K562 (cell line): Measurements from ENCODE around the gene ZNF514. TPM values are rescaled to one million over a fixed set of nuclear protein-coding genes. Genes with fewer than 3 reads are reported as not detected.

Source experiments
- ATAC-seq: fragments of 200-7000 bp; cut with Tn5 transposase; 3 replicates; pipeline ENCODE4 v1.9.1; 2020; ENCODE audit warnings: moderate library complexity
- BruUV-seq: library from RNA; stranded (reverse); fragments of 400-500 nt; replicated peaks from 2 replicates; lab custom pipeline; 2021; lab: Mats Ljungman, UMichigan
- CTCF ChIA-PET: fragments of 300-600 bp; formaldehyde crosslinking; extraction: SDS; loops from one replicate; lab custom pipeline; 2021; ENCODE audit warnings: low intra/inter-chr PET ratio; lab: Yijun Ruan, JAX
- POLR2A ChIA-PET: fragments of 300-600, 350-650 bp; sonication (Branson Sonifier 250); formaldehyde crosslinking; extraction: SDS; loops from one replicate; lab custom pipeline; 2021; ENCODE audit warnings: antibody characterized with exemption, inconsistent platforms; lab: Yijun Ruan, JAX
- DNase-seq, 4 experiments: peaks; one replicate each; pipeline versions ENCODE4 v3.0.0 to v3.0.0-alpha.2; 2011 to 2018; ENCODE audit warnings: low spot score in 3 of 4, mixed read lengths in 3 of 4; ENCODE audit errors: extremely low read depth in 1 of 4
- FAIRE-seq: peaks from 2 replicates; lab custom pipeline; 2011; peaks lifted over from hg19 to GRCh38; lab: Jason Lieb, UNC
- H2AFZ ChIP-seq: 2 replicates; pipeline ENCODE4 v1.6.0; 2011; ENCODE audit warnings: low read depth, low read length, control low read depth, inconsistent platforms
- H3K27ac ChIP-seq: fragments of 200-600 bp; 3 replicates; pipeline ENCODE4 v1.8.0; 2011; ENCODE audit warnings: low read depth, mild to moderate bottlenecking, control low read depth, inconsistent platforms, low read length, moderate library complexity, mixed read lengths; ENCODE audit errors: extremely low read depth
- H3K27me3 ChIP-seq, 2 experiments: fragments of 300-600 bp in 1 of 2; 2 replicates in 1 of 2; 3 replicates in 1 of 2; pipeline versions ENCODE4 v1.6.0 to v1.8.0; 2011; ENCODE audit warnings: inconsistent platforms in 2 of 2, low read length in 2 of 2, mild to moderate bottlenecking in 1 of 2, mixed read lengths in 1 of 2, moderate library complexity in 1 of 2; ENCODE audit not compliant: control insufficient read depth in 2 of 2, insufficient read depth in 2 of 2
- H3K36me3 ChIP-seq: fragments of 300-600 bp; 3 replicates; pipeline ENCODE4 v1.8.0; 2011; ENCODE audit warnings: mild to moderate bottlenecking, low read length, inconsistent platforms; ENCODE audit not compliant: control insufficient read depth, insufficient read depth
- H3K4me1 ChIP-seq, 2 experiments: fragments of 200-600 bp in 1 of 2; replicated peaks in 1 of 2; 2 replicates in 1 of 2; 3 replicates in 1 of 2; pipeline versions ENCODE4 v1.5.1 to v1.8.0; 2011; ENCODE audit warnings: inconsistent platforms in 2 of 2, low read length in 2 of 2, mild to moderate bottlenecking in 1 of 2, mixed read lengths in 1 of 2, moderate library complexity in 1 of 2; ENCODE audit not compliant: control insufficient read depth in 2 of 2, insufficient read depth in 2 of 2
- H3K4me2 ChIP-seq: 2 replicates; pipeline ENCODE4 v1.6.1; 2011; ENCODE audit warnings: low read length, control low read depth, inconsistent platforms, mixed read lengths; ENCODE audit not compliant: insufficient read depth
- H3K4me3 ChIP-seq: fragments of 200-600 bp; sonication (generic), shearing (Covaris generic); 2 replicates; pipeline ENCODE4 v1.5.1; 2016; ENCODE audit warnings: control low read depth, inconsistent platforms
- H3K79me2 ChIP-seq: fragments of 200-600 bp; 3 replicates; pipeline ENCODE4 v1.8.0; 2011; ENCODE audit warnings: low read length, inconsistent platforms; ENCODE audit not compliant: control insufficient read depth, insufficient read depth
- H3K9ac ChIP-seq, 2 experiments: 2 replicates each; pipeline versions ENCODE4 v1.6.0 to v1.6.1; 2011; ENCODE audit warnings: low read depth in 2 of 2, low read length in 2 of 2, control low read depth in 1 of 2, inconsistent platforms in 1 of 2, mild to moderate bottlenecking in 1 of 2, mixed read lengths in 1 of 2; ENCODE audit not compliant: insufficient read depth in 1 of 2
- H3K9me1 ChIP-seq: one replicate; pipeline ENCODE4 v1.6.0; 2011; ENCODE audit warnings: inconsistent platforms, mild to moderate bottlenecking, low read length, moderate library complexity; ENCODE audit not compliant: control insufficient read depth, insufficient read depth
- H3K9me3 ChIP-seq: replicated peaks from 2 replicates; pipeline ENCODE4 v1.5.1; 2011; ENCODE audit warnings: low read depth, low read length, inconsistent platforms; ENCODE audit not compliant: control insufficient read depth, insufficient read depth
- H4K20me1 ChIP-seq: replicated peaks from 2 replicates; pipeline ENCODE4 v1.6.1; 2011; ENCODE audit warnings: low read length, inconsistent platforms, mixed read lengths; ENCODE audit not compliant: control insufficient read depth, insufficient read depth
- CLOCK ChIP-seq: fragments of 250-450 bp; sonication (Bioruptor Pico); IDR thresholded peaks from 2 replicates; pipeline ENCODE4 v1.4.0; 2020; ENCODE audit warnings: mild to moderate bottlenecking, moderate library complexity, borderline replicate concordance
- GTF2E2 ChIP-seq: fragments of 200-800 bp; sonication (Bioruptor generic); IDR thresholded peaks from 2 replicates; pipeline ENCODE4 v1.6.1; 2016; ENCODE audit warnings: missing genetic modification characterization, missing compliant biosample characterization
- MAZ ChIP-seq, 2 experiments: fragments of 450-650 bp in 1 of 2; sonication (generic) in 1 of 2; formaldehyde crosslinking; IDR thresholded peaks in 1 of 2; conservative IDR thresholded peaks in 1 of 2; 2 replicates each; pipeline versions ENCODE4 v1.4.0 to v1.5.0; 2020; ENCODE audit warnings: mild to moderate bottlenecking in 1 of 2, missing genetic modification reagents in 1 of 2
- MTF1 ChIP-seq: fragments of 250-450 bp; sonication (Bioruptor Pico); IDR thresholded peaks from 2 replicates; pipeline ENCODE4 v1.9.0; 2021; ENCODE audit warnings: moderate library complexity, mild to moderate bottlenecking, inconsistent platforms, borderline replicate concordance
- PHF20 ChIP-seq: fragments of 450-650 bp; IDR thresholded peaks from 2 replicates; pipeline ENCODE4 v1.6.1; 2018; ENCODE audit not compliant: partially characterized antibody
- SMAD4 ChIP-seq: fragments of 250-450 bp; sonication (Bioruptor Pico); conservative IDR thresholded peaks from 2 replicates; pipeline ENCODE4 v1.8.0; 2021; ENCODE audit warnings: inconsistent platforms, mild to moderate bottlenecking, moderate library complexity
- SRSF1 ChIP-seq: fragments of 200-400 bp; formaldehyde crosslinking; IDR thresholded peaks from 2 replicates; pipeline ENCODE4 v1.6.1; 2017; ENCODE audit warnings: mild to moderate bottlenecking, low read depth, low read length, moderate library complexity
- WHSC1 ChIP-seq: IDR thresholded peaks from one replicate; pipeline ENCODE4 v1.6.1; 2012; ENCODE audit warnings: low read length, control low read depth, inconsistent platforms
- ZNF12 ChIP-seq: sonication (generic); formaldehyde crosslinking; IDR thresholded peaks from 2 replicates; pipeline ENCODE4 v1.4.0; 2020; ENCODE audit warnings: mild to moderate bottlenecking, missing genetic modification reagents
- ZNF232 ChIP-seq: sonication (generic); formaldehyde crosslinking; IDR thresholded peaks from 2 replicates; pipeline ENCODE4 v1.8.0; 2022; ENCODE audit warnings: mild to moderate bottlenecking, missing genetic modification reagents
- WGBS: fragments of 100-300 bp; shearing (Covaris generic); methylation state at CpG from one replicate; pipeline ENCODE4 v1.1.6; 2016; ENCODE audit warnings: low coverage, mixed read lengths; ENCODE audit not compliant: insufficient coverage; ENCODE audit errors: missing lambda C conversion rate; 5-methylcytosine and 5-hydroxymethylcytosine counted together
- in situ Hi-C: fragments of 300-500 bp; cut with MboI; formaldehyde crosslinking; loops from 4 replicates; pipeline ENCODE4 v1.15.0; 2018; ENCODE audit warnings: inconsistent platforms, mixed read lengths
- intact Hi-C: fragments of 100-400 bp; cut with micrococcal nuclease; formaldehyde crosslinking; loops from 2 replicates; pipeline ENCODE4 v1.14.2; 2022
- polyA plus RNA-seq, 8 experiments: library from polyadenylated mRNA; depleted of rRNA in 4 of 8; stranded (reverse) in 5 of 8; unstranded in 3 of 8; fragments of >200 nt; fragmentation: Nextera tagmentation in 2 of 8; fragmentation: Illumina TruSeq in 1 of 8; extraction: Ambion mirVana in 2 of 8; extraction: Trizol in 1 of 8; gene quantifications; 2 replicates each; pipeline versions ENCODE4 v1.2.1 to v1.2.3, GENCODE V29; 2011 to 2014; ENCODE audit warnings: inconsistent platforms in 1 of 8, missing spikeins in 1 of 8
- total RNA-seq, 7 experiments: library from RNA; depleted of rRNA in 6 of 7; stranded (reverse); fragments of >200 nt in 6 of 7; fragmentation: Illumina TruSeq in 2 of 7; extraction: Trizol in 2 of 7; gene quantifications; 2 replicates each; pipeline versions ENCODE4 v1.2.1 to v1.2.3, GENCODE V29; 2011 to 2021; ENCODE audit warnings: low replicate concordance in 1 of 7

The ZNF514 gene
- total and polyA plus RNA-seq, 9 of the 15 experiments (the other 6 are each of a cell fraction or from before 2014, with no cell fraction given): 7.5 to 17.7 (median 11.4) TPM

DNA sequence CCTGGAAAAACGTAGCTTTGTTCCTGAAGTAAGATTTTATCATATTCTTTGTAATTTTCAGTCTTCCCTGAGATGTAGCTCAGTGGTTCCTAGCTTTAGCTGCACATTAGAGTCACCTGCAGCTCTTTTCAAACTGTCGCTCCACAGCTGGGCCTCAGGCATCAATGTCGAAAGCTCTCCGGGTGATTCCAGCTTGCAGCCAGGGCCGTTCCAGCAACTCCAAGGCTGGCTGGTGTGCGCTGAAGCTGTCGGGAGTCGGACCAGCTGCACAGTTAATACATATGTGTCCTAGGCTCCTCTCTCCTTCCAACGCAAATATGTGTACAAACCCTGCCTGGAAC lies 5.4 kb upstream of the ZNF514 start:
- no peaks in the 10 kb centered on the region for H3K27me3 ChIP-seq
- peak overlapping the region; percentile 99 for H3K4me2 ChIP-seq
- FAIRE-seq (no peak), ATAC-seq (peak; percentile 50), DNase-seq (no peak)
- peak overlapping the region; percentile 96 for H2AFZ ChIP-seq
- in situ Hi-C loops: no loop called here
- peaks cover 5% of the 10 kb centered on the region in 2 experiments; a peak in 4 of 5 replicates for H3K4me1 ChIP-seq
- no peaks in the 10 kb centered on the region for H4K20me1 ChIP-seq
- peak overlapping the region; percentile 92 for H3K27ac ChIP-seq
- H3K9me1 ChIP-seq: no peaks in the 10 kb centered on the region
- H3K4me3 ChIP-seq: peak overlapping the region; percentile 73
- POLR2A ChIA-PET: interaction anchor here (0.6 to 1.3 kb wide), 2 partner anchors 11 to 21 kb away, joined by 3 read pairs; no protein-coding TSS in a partner anchor
- intact Hi-C loops: loop anchor here (5.0 kb wide), 1 partner anchor 43 kb away; the partner anchor contains the start of gene MRPS5
- no peaks in the 10 kb centered on the region for H3K36me3 ChIP-seq
- CTCF ChIA-PET: no interaction called here
- peak overlapping the region; percentile 89 to 93 for H3K9ac ChIP-seq
- peaks cover 25% of the 10 kb centered on the region for H3K79me2 ChIP-seq
- TSS peak; percentile 84 for BruUV-seq
- WGBS: 0% methylated on average over 9 of the region's 9 CpGs
- no peak for TF ChIP-seq GTF2E2 (tag)
- TF ChIP-seq ZNF232: no peak
- no peak for TF ChIP-seq ZNF12 (CRISPR knock-in tag)
- TF ChIP-seq SRSF1: no peak
- TF ChIP-seq SMAD4 (CRISPR knock-in tag): no peak
- TF ChIP-seq MTF1: no peak
- no peak for TF ChIP-seq CLOCK (CRISPR knock-in tag)
- no peak for TF ChIP-seq PHF20
- no peak for TF ChIP-seq WHSC1
- no peak for TF ChIP-seq MAZ (CRISPR knock-in tag; conservative IDR thresholded peaks at IDR 0.05 in 1 of 2, IDR thresholded peaks at IDR 0.05 in 1 of 2)
- no peaks in the 10 kb centered on the region for H3K9me3 ChIP-seq
